Stimulated activated naive CD8-positive, alpha-beta T cell treated with anti-CD3 and anti-CD28 coated beads, Interleukin-15, amount 100 ng/mL, for 72 hours (primary cell): ENCODE results near the gene PSMG3.

Experiments
- ATAC-seq: fragments of 150-1000 bp; cut with Tn5 transposase; 2 replicates; pipeline ENCODE4 v1.10.0; 2021; ENCODE audit warnings: mild to moderate bottlenecking, moderate library complexity
- DNase-seq, 2 donors: peaks; one replicate each; pipeline ENCODE4 v3.0.0; 2021 to 2022
- H3K27ac Mint-ChIP-seq, 2 donors: one replicate each; pipeline ENCODE4 v1.8.0; 2022; ENCODE audit warnings: mild to moderate bottlenecking in 2 of 2, mixed read lengths in 2 of 2, moderate library complexity in 2 of 2
- H3K27me3 Mint-ChIP-seq: one replicate; pipeline ENCODE4 v1.8.0; 2022; ENCODE audit warnings: mixed read lengths
- H3K4me1 Mint-ChIP-seq: one replicate; pipeline ENCODE4 v1.8.0; 2022; ENCODE audit warnings: mild to moderate bottlenecking, mixed read lengths
- H3K4me3 Mint-ChIP-seq, 2 donors: one replicate each; pipeline ENCODE4 v1.8.0; 2022; ENCODE audit warnings: mild to moderate bottlenecking in 2 of 2, mixed read lengths in 2 of 2, moderate library complexity in 1 of 2
- H3K9me3 Mint-ChIP-seq, 2 donors: one replicate each; pipeline ENCODE4 v1.8.0; 2022; ENCODE audit warnings: mixed read lengths in 2 of 2

Gene PSMG3

GRCh38 chr7:1539882-1540775 is 29.7 kb downstream of the PSMG3 start:
- DNase-seq (no peak), ATAC-seq (no peak)
- peak overlapping the region in 1 of 2 donors; percentile 59 for H3K27ac Mint-ChIP-seq

GRCh38 chr7:1539181-1539881 is 30.5 kb downstream of the PSMG3 start:
- H3K27me3 Mint-ChIP-seq, result no peaks in the 10 kb centered on the region
- peaks cover 15% of the 10 kb centered on the region for H3K4me1 Mint-ChIP-seq
- no peaks in the 10 kb centered on the region for H3K9me3 Mint-ChIP-seq
- ATAC-seq, result no peak
- no peak overlapping the region for H3K27ac Mint-ChIP-seq
- no peak for DNase-seq
- H3K4me3 Mint-ChIP-seq, result no peak overlapping the region

More at GRCh38 chr7:1539882-1540775, 29.7 kb downstream of the PSMG3 start:
- H3K4me1 Mint-ChIP-seq, result peaks cover 10% of the 10 kb centered on the region
- H3K4me3 Mint-ChIP-seq, result no peak overlapping the region
- no peaks in the 10 kb centered on the region for H3K9me3 Mint-ChIP-seq
- no peaks in the 10 kb centered on the region for H3K27me3 Mint-ChIP-seq

- DNase-seq, result no peak
- Mint-ChIP-seq H3K4me3 (no peak overlapping the region), H3K4me1 (peaks cover 22% of the 10 kb centered on the region), H3K9me3 (no peaks in the 10 kb centered on the region), H3K27me3 (no peaks in the 10 kb centered on the region), H3K27ac (no peak overlapping the region)
- ATAC-seq, result no peak
Measured at GRCh38 chr7:1538544-1539180, 31.2 kb downstream of the PSMG3 start.

GRCh38 chr7:1537535-1538412 is 32.1 kb downstream of the PSMG3 start:
- Mint-ChIP-seq H3K27ac (peak overlapping the region in 1 of 2 donors; percentile 85), H3K4me1 (peaks cover 31% of the 10 kb centered on the region), H3K4me3 (no peak overlapping the region), H3K9me3 (no peaks in the 10 kb centered on the region), H3K27me3 (no peaks in the 10 kb centered on the region)
- DNase-seq, result no peak
- ATAC-seq, result peak; percentile 16

- Mint-ChIP-seq H3K4me3 (no peak overlapping the region), H3K9me3 (no peaks in the 10 kb centered on the region), H3K4me1 (peaks cover 39% of the 10 kb centered on the region), H3K27ac (peak overlapping the region in 1 of 2 donors; percentile 82), H3K27me3 (no peaks in the 10 kb centered on the region)
- DNase-seq, result no peak
- no peak for ATAC-seq
Measured at GRCh38 chr7:1536743-1537534, 32.9 kb downstream of the PSMG3 start.

- H3K4me1 Mint-ChIP-seq, result peaks cover 44% of the 10 kb centered on the region
- H3K4me3 Mint-ChIP-seq, result no peak overlapping the region
- DNase-seq, result no peak
- no peaks in the 10 kb centered on the region for H3K9me3 Mint-ChIP-seq
- no peak for ATAC-seq
- H3K27me3 Mint-ChIP-seq, result no peaks in the 10 kb centered on the region
- peak overlapping the region in 1 of 2 donors; percentile 82 for H3K27ac Mint-ChIP-seq
Measured at GRCh38 chr7:1536455-1536742, 33.4 kb downstream of the PSMG3 start.

- peak in 1 of 2 donors; percentile 7 for DNase-seq
- ATAC-seq, result no peak
- Mint-ChIP-seq H3K4me1 (peaks cover 46% of the 10 kb centered on the region), H3K27ac (peak overlapping the region in 1 of 2 donors; percentile 82), H3K9me3 (no peaks in the 10 kb centered on the region), H3K27me3 (no peaks in the 10 kb centered on the region), H3K4me3 (no peak overlapping the region)
Measured at GRCh38 chr7:1535701-1536454, 34.0 kb downstream of the PSMG3 start.

- no peak for ATAC-seq
- Mint-ChIP-seq H3K9me3 (no peaks in the 10 kb centered on the region), H3K4me3 (no peak overlapping the region), H3K4me1 (peaks cover 47% of the 10 kb centered on the region), H3K27me3 (no peaks in the 10 kb centered on the region), H3K27ac (no peak overlapping the region)
- no peak for DNase-seq
Measured at GRCh38 chr7:1535100-1535458, 34.8 kb downstream of the PSMG3 start.

GRCh38 chr7:1534330-1535099 is 35.3 kb downstream of the PSMG3 start:
- ATAC-seq, result no peak
- Mint-ChIP-seq H3K4me1 (peaks cover 50% of the 10 kb centered on the region), H3K4me3 (no peak overlapping the region), H3K27me3 (no peaks in the 10 kb centered on the region), H3K27ac (peak overlapping the region in 1 of 2 donors; percentile 59), H3K9me3 (no peaks in the 10 kb centered on the region)
- DNase-seq, result no peak

- H3K9me3 Mint-ChIP-seq, result no peaks in the 10 kb centered on the region
- peaks cover 50% of the 10 kb centered on the region for H3K4me1 Mint-ChIP-seq
- ATAC-seq, result peak; percentile 51
- H3K27me3 Mint-ChIP-seq, result no peaks in the 10 kb centered on the region
- peak overlapping the region; percentile 86 to 95 for H3K27ac Mint-ChIP-seq
- peak overlapping the region; percentile 87 to 92 for H3K4me3 Mint-ChIP-seq
- peak in 1 of 2 donors; percentile 51 for DNase-seq
Measured at GRCh38 chr7:1533547-1534329, 36.1 kb downstream of the PSMG3 start.

- ATAC-seq (peak; percentile 1), DNase-seq (no peak)
- Mint-ChIP-seq H3K27me3 (no peaks in the 10 kb centered on the region), H3K27ac (peak overlapping the region; percentile 89 to 95), H3K4me3 (peak overlapping the region; percentile 87 to 92), H3K9me3 (no peaks in the 10 kb centered on the region), H3K4me1 (peaks cover 50% of the 10 kb centered on the region)
Measured at GRCh38 chr7:1533255-1533546, 36.6 kb downstream of the PSMG3 start.

- H3K4me1 Mint-ChIP-seq, result peaks cover 50% of the 10 kb centered on the region
- DNase-seq, result peak in 1 of 2 donors; percentile 43
Measured at GRCh38 chr7:1532456-1533254, 37.2 kb downstream of the PSMG3 start.

More at GRCh38 chr7:1532456-1533254, 37.2 kb downstream of the PSMG3 start:
- H3K4me3 Mint-ChIP-seq, result peak overlapping the region; percentile 87 to 92
- no peaks in the 10 kb centered on the region for H3K27me3 Mint-ChIP-seq
- peak; percentile 62 for ATAC-seq
- peak overlapping the region; percentile 89 to 95 for H3K27ac Mint-ChIP-seq
- no peaks in the 10 kb centered on the region for H3K9me3 Mint-ChIP-seq
